GM21390 (cell line): ENCODE results near the gene MRPL18.
A peak's percentile ranks its signal among the peaks of the same experiment; 100 is the strongest.
"Not testable (repeated sequence)": the region's sequence is repeated elsewhere in the genome, so short reads cannot be mapped to it uniquely, and the experiment has no call there.

Experiments used
- ATAC-seq: cut with Tn5 transposase; IDR thresholded peaks from one replicate; pipeline ENCODE4 v1.9.1; 2021; ENCODE audit not compliant: unreplicated experiment

Gene MRPL18

DNA sequence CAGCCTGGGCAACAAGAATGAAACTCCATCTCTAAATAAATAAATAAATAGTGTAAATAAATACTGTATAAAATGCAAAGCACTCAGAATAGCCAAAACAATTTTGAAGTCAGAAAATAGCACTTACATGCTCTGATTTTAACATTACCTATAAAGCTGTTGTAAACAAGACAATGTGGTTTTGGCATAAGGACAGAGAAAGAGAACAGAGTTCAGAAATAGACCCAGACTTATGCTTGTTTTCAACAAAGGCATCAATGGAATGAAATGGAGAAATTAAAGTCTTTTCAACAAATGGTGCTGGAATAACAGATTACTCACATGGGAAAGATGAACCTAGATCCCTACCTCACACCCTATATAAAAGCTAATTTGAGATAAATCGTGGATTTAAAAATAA lies 18.1 kb upstream of the MRPL18 start:
- no peak for ATAC-seq

DNA sequence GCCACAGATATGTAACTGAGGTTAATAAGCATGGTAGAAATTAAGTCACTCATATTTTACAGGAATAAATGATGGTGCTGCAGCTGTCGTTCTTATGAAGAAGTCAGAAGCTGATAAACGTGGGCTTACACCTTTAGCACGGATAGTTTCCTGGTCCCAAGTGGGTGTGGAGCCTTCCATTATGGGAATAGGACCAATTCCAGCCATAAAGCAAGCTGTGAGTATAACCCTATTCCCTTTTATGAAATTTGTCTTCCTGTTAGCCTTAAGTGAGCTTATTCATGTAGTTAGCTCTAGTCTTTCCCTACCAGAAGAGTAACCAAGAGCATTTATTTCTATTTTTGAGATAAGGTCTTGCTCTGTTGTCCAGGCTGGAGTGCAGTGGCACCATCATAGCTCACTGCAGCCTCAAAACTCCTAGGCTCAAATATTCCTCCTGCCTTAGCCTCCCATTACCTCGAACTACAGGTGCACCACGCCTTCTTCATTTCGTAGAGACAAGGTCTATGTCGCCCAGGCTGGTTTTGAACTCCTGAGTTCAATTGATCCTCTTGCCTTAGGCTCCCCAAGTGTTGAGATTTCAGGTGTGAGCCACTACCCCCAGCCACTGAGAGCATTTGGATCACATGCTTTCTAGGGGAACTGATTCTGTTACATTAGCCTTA lies 12.9 kb upstream of the MRPL18 start:
- ATAC-seq = no peak

DNA sequence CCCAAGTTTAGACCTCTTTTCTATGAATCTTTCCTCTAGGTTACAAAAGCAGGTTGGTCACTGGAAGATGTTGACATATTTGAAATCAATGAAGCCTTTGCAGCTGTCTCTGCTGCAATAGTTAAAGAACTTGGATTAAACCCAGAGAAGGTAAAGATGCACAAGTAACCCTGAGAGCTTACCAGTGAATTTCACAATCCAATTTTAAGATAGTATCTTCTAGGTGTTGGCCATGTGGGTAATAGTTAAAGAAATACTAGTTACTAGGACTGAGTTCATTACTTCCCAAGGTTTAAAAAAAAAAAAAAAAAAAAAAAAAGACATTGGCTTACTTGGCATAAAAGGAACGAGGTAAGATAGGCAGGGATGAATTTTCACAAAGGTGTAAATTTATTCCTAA lies 12.1 kb upstream of the MRPL18 start:
- no peak for ATAC-seq

DNA sequence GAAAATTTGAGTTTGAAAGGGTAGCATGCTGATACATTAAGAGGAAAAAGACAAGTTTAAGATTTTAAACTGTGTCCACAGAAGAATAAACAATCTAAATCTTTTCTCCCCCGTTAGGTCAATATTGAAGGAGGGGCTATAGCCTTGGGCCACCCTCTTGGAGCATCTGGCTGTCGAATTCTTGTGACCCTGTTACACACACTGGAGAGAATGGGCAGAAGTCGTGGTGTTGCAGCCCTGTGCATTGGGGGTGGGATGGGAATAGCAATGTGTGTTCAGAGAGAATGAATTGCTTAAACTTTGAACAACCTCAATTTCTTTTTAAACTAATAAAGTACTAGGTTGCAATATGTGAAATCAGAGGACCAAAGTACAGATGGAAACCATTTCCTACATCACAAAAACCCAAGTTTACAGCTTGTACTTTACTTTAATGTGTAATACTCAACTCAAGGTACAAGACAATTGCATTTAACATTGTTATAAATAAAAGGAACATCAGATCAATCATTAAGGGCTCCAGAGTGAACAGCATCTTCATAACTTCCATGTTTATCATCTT lies 11.6 kb upstream of the MRPL18 start:
- no peak for ATAC-seq

DNA sequence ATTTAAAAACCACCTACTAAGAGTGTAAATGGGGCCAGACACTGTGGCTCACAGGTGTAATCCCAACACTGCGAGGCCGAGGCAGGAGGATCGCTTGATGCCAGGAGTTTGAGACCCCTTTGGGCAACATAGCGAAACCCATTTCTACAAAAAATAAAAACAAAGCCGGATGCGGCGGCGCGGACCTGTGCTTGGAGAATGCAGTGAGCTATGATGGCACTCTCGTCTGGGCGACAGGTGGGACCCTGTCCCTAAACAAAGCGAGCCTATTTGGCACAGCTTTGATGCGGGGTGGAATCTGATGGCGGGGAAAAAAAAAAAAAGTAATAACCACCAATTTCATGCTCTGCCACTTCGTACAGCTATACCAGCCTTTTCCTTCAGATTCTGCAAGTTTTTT lies 2.0 kb upstream of the MRPL18 start:
- no peak for ATAC-seq

DNA sequence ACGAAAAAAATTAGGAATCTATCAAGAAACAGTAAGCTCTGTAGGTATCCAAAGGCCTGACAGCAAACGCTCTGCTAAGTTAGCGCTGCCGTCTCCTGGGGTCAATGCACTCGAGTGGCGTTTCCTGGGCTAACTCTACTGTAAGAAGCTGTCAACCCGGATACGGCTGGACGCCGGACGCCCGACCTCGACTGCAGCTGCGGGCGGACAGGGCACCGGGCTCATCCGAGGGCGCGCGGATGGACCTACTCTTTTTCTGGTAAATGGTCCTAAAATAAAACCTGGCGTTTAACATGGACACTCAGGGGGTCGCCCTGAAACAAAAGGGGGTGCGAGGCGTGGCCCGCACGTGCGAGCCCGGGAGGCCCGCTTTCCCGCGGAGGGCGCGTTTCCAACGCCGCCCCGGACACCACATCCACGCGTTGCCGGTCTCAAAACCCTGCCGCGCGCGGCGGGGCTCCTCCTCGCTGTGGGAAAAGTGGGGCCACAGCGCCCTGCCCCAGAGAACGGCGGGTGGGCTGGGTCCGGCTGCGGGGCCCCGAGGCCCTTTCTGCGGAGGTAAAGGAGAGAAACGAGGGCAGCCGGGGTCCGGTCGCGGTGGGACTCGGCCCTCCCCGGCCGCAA lies 1.4 kb upstream of the MRPL18 start:
- no peak for ATAC-seq

DNA sequence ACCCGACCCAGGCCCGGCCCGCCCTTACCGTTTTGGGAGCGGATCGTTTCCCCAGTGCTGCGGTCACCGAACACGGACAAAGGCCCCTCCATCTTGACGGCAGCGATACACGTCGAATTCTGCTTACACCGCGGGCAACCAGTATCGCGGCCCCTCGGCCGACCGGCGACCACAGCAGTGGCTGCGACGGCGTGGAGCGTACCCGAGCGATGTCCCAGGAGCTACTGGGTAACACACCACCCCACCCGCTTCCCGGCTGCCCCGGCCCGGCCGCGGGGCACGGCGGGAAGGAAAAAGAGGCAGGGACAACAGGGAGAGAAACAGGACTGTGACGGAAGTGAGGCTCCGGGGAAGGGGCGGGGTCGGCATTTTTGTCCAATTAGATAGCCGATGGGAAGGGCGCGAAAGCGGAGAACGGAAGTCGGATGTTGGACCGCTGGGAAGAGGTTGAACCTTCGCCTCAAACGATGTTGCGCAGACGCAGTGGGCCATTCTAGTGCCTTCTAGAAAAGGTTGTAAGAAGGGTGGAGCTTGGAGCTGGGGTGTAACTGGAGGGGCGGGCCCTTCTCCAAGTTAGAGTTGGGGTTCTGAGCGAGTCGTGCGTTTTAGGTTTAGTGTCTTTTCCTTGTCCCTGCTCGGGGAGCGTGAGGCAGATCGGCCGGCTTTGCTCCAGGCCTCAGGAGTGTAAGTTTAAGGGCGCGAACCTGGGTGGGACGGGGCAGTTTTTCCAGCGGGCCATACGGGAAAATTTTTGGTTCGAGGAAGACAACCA lies 704 bp upstream of the MRPL18 start, which contains the start of gene TCP1:
Gene TCP1, minus strand, starts transcription at position 226 of the 772 bp plus-strand sequence. Its CDS starts 134 bp downstream, at position 92.
- ATAC-seq = peak; percentile 71

DNA sequence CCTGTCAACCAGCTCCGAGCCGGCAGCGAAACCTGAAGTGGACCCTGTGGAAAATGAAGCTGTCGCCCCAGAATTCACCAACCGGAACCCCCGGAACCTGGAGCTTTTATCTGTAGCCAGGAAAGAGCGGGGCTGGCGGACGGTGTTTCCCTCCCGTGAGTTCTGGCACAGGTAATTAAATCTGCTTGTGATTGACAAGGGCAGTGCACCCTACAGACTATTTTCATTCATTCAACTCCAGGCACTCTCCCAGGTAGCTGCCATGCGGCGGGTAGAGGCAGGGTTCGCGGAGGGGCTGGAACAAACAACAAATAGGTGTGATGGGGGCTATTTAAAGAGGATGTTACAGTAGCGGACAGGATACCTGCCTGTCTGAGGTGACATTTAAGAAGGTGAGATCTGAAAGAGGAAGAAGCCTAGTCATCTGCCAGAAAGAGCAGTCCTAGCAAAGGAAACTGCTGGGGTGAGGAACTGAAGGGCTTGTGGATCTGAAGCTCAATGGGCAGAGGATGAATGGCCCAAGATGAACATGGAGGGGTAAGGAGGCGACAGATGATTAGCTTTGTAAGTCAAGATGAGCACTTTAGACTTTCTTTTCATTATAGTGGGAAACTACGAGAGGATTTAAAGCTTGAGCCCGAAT lies 810 bp downstream of the MRPL18 start:
- no peak for ATAC-seq

DNA sequence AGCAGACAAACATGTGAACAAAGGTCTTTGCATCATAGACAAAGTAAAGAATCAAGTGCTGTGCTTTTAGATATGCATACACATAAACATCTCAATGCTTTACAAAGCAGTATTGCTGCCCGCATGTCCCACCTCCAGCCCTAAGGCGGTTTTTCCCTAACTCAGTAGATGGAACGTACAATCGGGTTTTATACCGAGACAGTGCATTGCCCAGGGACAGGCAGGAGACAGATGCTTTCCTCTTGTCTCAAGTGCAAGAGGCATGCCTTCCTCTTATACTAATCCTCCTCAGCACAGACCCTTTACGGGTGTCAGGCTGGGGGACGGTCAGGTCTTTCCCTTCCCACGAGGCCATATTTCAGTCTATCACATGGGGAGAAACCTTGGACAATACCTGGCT lies 4.7 kb downstream of the MRPL18 start:
- ATAC-seq = not testable (repeated sequence)

DNA sequence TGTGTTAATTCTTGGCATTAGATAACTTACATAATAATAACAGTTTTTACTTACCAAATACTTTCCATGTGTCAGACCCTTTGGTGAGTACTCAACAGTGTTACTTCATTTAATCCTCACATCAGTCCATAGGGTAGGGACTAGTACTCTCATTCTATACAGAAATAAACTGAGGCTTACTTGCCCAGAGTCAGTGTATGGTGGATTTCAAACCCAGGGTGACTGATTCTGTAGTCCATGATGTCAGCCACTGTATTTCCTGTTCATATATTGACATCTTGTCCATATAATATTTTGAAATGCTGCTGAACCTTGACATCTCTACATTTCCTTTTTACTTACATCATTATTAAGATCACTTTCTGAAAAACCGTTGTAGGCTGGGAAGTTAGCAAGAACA lies 7.3 kb downstream of the MRPL18 start:
- ATAC-seq = no peak

DNA sequence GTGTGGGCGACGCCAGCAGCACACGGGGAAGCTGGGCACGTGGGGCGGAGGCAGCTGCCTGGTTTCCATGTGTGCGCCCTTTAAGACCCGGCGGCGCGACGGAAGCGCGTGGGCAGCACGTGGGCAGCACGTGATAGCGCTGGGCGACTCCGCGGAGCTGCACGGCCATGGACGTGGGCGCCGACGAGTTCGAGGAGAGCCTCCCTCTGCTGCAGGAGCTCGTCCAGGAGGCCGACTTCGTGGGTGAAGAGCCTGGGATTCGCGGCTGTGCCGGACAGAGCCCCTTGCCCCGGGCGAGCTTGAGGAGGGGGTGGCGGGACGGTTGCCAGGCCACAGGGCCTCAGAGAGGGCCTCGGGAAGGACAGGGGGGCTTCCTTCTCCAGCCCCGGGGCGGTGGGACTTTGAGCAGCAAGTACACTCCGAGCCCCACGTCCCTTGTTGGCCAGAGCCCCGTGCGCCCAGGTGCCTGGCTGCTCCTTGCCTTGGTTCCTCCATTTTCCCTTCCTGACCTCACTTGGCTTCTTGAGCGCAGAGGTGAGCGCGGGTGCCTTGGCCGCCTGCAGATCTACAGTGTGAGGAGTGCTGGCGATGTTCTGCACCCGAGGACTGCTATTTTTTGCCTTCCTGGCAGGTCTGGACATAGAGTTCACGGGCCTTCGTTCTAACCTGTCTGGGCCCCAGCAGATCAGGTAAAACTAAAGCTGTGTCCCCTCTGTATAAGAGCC lies 10.0 kb downstream of the MRPL18 start, which contains the start of gene PNLDC1:
Gene PNLDC1, plus strand, starts transcription at position 136 of the 725 bp plus-strand sequence. Its CDS starts 32 bp downstream, at position 168.
- no peak for ATAC-seq

DNA sequence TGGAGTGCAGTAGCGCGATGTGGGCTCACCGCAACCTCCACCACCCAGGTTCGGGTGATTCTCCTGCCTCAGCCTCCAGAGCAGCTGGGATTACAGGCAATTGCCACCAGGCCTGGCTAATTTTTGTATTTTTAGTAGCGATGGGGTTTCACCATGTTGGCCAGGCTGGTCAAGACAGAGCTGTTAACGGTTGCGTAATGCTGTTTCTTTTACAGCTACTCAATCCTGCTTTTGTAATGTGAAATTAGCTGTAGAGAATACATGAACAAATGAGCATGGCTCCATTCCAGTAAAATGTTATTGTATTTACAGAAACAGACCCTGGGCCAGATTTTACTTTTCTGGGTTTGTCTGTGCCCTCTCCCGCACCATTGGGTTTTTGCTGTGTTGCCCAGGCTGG lies 11.7 kb downstream of the MRPL18 start:
- no peak for ATAC-seq

DNA sequence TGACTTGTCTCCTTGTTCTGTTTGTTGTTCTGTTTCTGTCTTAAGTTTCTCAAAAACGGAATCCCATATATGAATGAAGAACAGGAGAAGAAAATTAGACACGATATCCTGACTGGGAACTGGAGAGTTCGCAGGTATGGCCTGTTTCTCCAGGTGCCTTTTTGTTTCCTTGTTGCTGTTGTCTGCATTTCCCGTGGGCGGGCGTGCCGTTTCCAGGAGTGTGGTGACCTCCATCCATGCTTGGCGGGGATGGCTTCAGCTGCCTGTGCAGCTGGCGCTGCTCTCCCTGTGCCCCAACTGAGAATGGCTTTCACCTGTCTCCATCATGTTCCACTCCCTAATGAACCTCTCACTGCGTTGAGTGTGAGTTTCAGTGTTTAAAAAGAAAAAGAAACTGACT lies 14.2 kb downstream of the MRPL18 start:
- no peak for ATAC-seq

DNA sequence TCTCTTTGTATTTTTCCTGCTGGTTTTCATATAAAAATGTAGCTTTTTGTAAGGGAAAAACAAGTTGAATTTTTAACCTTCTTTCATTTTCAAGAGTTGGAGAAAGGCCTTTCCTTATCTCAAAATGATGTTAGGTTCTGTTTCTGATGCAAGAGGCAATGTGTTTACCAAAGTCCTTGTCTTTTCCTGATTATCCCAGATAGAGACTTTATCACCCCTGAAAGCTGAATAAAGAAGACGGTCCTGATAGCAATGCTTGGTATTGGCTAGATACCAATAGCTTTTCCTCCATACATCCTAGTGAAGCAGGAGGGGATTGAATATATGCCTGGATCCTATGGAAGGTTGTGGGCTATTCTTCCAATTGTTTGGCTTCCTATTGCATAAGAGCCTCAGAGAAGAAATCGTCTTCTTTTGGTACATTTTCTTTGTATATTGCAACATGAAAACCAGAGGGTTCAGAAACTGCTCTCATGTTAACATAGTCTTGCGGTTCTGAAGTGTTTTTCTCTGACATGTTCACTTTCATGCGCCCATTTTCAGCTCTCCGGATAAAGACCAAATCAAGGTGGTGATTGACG lies 15.3 kb downstream of the MRPL18 start:
- no peak for ATAC-seq

DNA sequence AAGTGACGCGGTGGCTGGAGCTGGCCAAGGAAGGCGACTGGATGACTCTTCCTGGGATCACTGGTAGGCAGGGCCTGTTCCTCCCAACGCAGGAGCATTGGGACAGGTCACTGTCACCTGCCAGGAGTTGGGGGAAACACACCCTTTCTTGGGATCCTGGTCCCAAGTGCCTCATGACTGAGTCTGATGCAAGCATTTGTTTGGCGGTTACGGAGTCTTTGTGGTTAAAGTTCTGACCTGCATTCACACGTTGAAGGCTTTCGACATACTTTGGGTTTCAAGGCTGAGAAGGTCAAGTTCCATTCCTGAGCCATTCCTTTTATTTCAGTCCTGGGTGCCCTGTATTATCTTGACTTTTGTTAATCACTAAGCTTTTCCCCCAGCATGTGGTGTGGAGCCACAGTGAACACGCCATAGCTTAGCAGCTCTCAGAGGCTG lies 15.8 kb downstream of the MRPL18 start:
- ATAC-seq = no peak

DNA sequence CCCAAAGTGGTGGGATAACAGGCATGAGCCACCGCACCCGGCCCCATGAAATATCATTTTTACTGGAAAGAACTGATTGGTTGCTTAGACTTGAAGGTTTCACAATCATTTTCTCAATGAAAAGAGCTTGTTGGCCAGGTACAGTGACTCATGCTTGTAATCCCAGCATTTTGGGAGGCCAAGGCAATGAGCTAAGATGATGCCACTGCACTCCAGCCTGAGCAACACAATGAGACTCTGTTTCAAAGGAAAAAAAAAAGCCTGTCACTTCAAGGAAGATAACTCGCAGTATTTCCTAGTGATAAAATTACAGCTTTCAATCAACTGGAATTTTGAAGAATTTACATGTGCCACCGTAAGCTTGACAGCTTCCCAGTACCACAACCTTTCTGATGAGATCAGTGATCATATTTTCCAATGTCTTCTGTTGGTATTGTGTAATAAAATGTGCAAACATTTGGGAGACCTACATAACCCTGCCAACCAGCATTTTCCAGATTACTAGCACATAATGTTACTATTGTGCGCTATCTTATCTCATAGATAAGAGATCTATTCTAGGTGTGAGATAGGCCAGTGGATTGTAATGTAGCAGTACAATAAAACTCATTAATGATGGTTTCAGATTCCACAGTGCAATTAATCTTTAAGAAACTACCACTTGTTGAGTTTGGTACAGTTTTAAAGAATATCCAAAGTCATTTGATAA lies 17.0 kb downstream of the MRPL18 start:
- no peak for ATAC-seq

DNA sequence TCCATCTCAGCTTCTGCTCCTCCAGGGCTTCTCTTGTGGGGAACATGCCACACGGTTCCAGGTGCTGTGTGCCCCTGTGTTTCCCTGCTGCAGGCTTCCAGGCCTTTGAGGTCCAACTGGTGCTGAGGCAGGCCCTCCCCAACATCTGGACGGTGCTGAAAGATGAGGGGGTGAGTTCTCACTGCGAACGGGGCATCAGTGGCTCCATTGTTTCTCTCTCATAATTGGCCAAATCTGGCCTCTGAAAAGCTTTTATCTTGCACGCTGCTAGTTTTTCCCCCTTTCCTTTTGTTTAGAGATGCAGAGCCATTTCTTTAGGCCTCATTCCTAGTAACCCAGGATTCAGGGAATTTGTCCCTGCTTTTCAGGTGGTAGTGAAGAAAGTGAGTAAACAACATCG lies 18.4 kb downstream of the MRPL18 start:
- no peak for ATAC-seq

DNA sequence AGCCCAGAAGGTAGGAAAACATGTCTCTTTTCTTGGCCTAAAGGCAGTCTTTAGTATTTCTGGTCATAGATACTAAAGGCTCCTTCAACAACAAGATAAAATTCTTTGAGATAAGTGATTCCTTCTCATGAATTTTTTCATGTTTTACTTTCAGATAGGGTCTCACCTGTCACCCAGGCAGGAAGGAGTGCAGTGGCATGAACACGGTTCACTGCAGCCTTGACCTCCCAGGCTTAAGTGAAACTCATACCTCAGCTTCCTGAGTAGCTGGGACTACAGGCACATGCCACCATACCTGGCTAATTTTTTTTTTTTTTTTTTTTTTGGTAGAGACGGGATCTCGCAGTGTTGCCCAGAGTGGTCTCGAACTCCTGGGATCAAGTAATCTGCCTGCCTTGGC lies 18.9 kb downstream of the MRPL18 start:
- peak; percentile 66 for ATAC-seq

DNA sequence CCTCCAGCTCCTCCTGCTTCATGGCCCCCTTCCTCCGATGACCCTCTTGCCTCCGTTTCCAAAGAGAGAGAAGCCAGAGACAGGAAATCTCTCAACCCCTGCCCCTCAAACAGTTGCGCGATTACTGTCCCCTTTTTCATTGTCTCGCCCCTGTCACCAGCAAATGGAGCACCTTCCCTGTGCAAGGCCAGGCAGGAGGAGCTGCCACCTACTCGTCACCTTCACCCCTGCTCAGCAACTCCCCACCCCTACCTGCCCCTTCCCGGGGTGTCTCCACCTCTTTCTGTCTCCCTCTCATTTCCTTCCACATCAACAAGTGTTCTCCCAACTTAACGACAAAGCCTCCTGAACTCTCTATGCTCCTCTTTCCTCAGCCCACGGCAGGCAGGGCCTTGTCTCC lies 23.5 kb downstream of the MRPL18 start:
- ATAC-seq = no peak
